AML-193 (cell line): ENCODE data around the gene PVALEF.

Source experiments
- DNase-seq, 2 experiments: peaks; one replicate each; lab custom pipeline; 2025; lab: John Stamatoyannopoulos, UW

The PVALEF gene

GRCh38 chr17:81165246-81166032 lies at the start of gene PVALEF:
Gene PVALEF (plus strand): TSS chr17:81165507. CDS start chr17:81181227, 15,720 bp downstream.
- no peak for DNase-seq

GRCh38 chr17:81115749-81116464 lies 49.4 kb upstream of the PVALEF start:
- no peak for DNase-seq

GRCh38 chr17:81116704-81117103 lies 48.6 kb upstream of the PVALEF start:
- no peak for DNase-seq

GRCh38 chr17:81117672-81118198 lies 47.6 kb upstream of the PVALEF start:
- DNase-seq: no peak

- no peak for DNase-seq
These were observed 46.7 kb upstream of the PVALEF start for GRCh38 chr17:81118308-81119221.

GRCh38 chr17:81119223-81120148 lies 45.8 kb upstream of the PVALEF start:
- no peak for DNase-seq

- DNase-seq: no peak
These were observed 45.2 kb upstream of the PVALEF start for GRCh38 chr17:81120149-81120484.

GRCh38 chr17:81120695-81121621 lies 44.3 kb upstream of the PVALEF start:
- no peak for DNase-seq

- DNase-seq: no peak
These were observed 43.2 kb upstream of the PVALEF start for GRCh38 chr17:81121841-81122733.

- no peak for DNase-seq
These were observed 42.0 kb upstream of the PVALEF start for GRCh38 chr17:81123052-81124048.

- DNase-seq: no peak
These were observed 40.9 kb upstream of the PVALEF start for GRCh38 chr17:81124377-81124776.

GRCh38 chr17:81125573-81126081 lies 39.7 kb upstream of the PVALEF start:
- no peak for DNase-seq

GRCh38 chr17:81126281-81127132 lies 38.8 kb upstream of the PVALEF start:
- no peak for DNase-seq

GRCh38 chr17:81127133-81127455 lies 38.2 kb upstream of the PVALEF start:
- no peak for DNase-seq

- DNase-seq: no peak
These were observed 37.7 kb upstream of the PVALEF start for GRCh38 chr17:81127526-81128177.

GRCh38 chr17:81128338-81128737 lies 37.0 kb upstream of the PVALEF start:
- no peak for DNase-seq
